Endothelial cell of umbilical vein (primary cell): ENCODE data around the gene FKBP7.

Source experiments
- EZH2 ChIP-seq: IDR thresholded peaks from 2 replicates; pipeline ENCODE4 v1.6.1; 2012; ENCODE audit warnings: borderline replicate concordance, low read depth, mild to moderate bottlenecking, moderate library complexity, low read length, inconsistent platforms; ENCODE audit not compliant: severe bottlenecking
- FOS ChIP-seq: IDR thresholded peaks from 2 replicates; pipeline ENCODE4 v1.6.1; 2011; ENCODE audit warnings: mild to moderate bottlenecking, low read length, moderate library complexity, borderline replicate concordance; ENCODE audit not compliant: insufficient read depth
- GATA2 ChIP-seq: IDR thresholded peaks from 2 replicates; pipeline ENCODE4 v1.7.0; 2011; ENCODE audit warnings: low read depth, mild to moderate bottlenecking, moderate library complexity, mixed read lengths, low read length; ENCODE audit not compliant: insufficient read length, insufficient read depth
- JUN ChIP-seq: IDR thresholded peaks from 2 replicates; pipeline ENCODE4 v1.6.1; 2011; ENCODE audit warnings: borderline replicate concordance, low read depth; ENCODE audit not compliant: insufficient read length, insufficient read depth
- MAX ChIP-seq: IDR thresholded peaks from 2 replicates; pipeline ENCODE4 v1.6.1; 2011; ENCODE audit not compliant: insufficient read depth, insufficient read length
- MYC ChIP-seq: IDR thresholded peaks from one replicate; pipeline ENCODE4 v1.6.1; 2011; ENCODE audit warnings: mild to moderate bottlenecking, low read depth, low read length
- POLR2A ChIP-seq: IDR thresholded peaks from 2 replicates; pipeline ENCODE4 v1.6.1; 2012; ENCODE audit warnings: low read depth, mild to moderate bottlenecking, control low read depth, low read length
- POLR2AphosphoS5 ChIP-seq: IDR thresholded peaks from 2 replicates; pipeline ENCODE4 v1.6.1; 2012; ENCODE audit warnings: low read depth, mild to moderate bottlenecking, control low read depth, low read length, moderate library complexity; ENCODE audit not compliant: insufficient read depth
- TF ChIP-seq, protein P1 (sequence below), 2 donors: IDR thresholded peaks; 1 replicate in 1 of 2; 2 replicates in 1 of 2; pipeline ENCODE4 v1.5.1; 2011; ENCODE audit warnings: low read length in 2 of 2, mild to moderate bottlenecking in 2 of 2, moderate library complexity in 2 of 2, control low read depth in 1 of 2, inconsistent platforms in 1 of 2, low read depth in 1 of 2; ENCODE audit not compliant: insufficient read depth in 1 of 2; ENCODE audit errors: extremely low read depth in 1 of 2

- TF ChIP-seq POLR2AphosphoS5: no peak
- TF ChIP-seq, protein P1, sequence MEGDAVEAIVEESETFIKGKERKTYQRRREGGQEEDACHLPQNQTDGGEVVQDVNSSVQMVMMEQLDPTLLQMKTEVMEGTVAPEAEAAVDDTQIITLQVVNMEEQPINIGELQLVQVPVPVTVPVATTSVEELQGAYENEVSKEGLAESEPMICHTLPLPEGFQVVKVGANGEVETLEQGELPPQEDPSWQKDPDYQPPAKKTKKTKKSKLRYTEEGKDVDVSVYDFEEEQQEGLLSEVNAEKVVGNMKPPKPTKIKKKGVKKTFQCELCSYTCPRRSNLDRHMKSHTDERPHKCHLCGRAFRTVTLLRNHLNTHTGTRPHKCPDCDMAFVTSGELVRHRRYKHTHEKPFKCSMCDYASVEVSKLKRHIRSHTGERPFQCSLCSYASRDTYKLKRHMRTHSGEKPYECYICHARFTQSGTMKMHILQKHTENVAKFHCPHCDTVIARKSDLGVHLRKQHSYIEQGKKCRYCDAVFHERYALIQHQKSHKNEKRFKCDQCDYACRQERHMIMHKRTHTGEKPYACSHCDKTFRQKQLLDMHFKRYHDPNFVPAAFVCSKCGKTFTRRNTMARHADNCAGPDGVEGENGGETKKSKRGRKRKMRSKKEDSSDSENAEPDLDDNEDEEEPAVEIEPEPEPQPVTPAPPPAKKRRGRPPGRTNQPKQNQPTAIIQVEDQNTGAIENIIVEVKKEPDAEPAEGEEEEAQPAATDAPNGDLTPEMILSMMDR (IDR thresholded peaks at IDR 0.05; ENCODE audit: extremely low read depth in 1 of 2, insufficient read depth in 1 of 2, low read depth in 1 of 2, low read length in 2 of 2): no peak
- no peak for TF ChIP-seq EZH2
- TF ChIP-seq MAX: no peak
- TF ChIP-seq POLR2A: no peak
- TF ChIP-seq GATA2: no peak
- TF ChIP-seq JUN: no peak
- no peak for TF ChIP-seq MYC
- TF ChIP-seq FOS: no peak
Observed at GRCh38 chr2:178429336-178429735, 49.1 kb downstream of the FKBP7 start.
